GM19395 (cell line): ENCODE measurements around the gene SLC38A8.

Experiments
- ATAC-seq: cut with Tn5 transposase; IDR thresholded peaks from one replicate; pipeline ENCODE4 v1.9.1; 2021; ENCODE audit warnings: mild to moderate bottlenecking, moderate library complexity; ENCODE audit not compliant: unreplicated experiment

Gene SLC38A8

DNA sequence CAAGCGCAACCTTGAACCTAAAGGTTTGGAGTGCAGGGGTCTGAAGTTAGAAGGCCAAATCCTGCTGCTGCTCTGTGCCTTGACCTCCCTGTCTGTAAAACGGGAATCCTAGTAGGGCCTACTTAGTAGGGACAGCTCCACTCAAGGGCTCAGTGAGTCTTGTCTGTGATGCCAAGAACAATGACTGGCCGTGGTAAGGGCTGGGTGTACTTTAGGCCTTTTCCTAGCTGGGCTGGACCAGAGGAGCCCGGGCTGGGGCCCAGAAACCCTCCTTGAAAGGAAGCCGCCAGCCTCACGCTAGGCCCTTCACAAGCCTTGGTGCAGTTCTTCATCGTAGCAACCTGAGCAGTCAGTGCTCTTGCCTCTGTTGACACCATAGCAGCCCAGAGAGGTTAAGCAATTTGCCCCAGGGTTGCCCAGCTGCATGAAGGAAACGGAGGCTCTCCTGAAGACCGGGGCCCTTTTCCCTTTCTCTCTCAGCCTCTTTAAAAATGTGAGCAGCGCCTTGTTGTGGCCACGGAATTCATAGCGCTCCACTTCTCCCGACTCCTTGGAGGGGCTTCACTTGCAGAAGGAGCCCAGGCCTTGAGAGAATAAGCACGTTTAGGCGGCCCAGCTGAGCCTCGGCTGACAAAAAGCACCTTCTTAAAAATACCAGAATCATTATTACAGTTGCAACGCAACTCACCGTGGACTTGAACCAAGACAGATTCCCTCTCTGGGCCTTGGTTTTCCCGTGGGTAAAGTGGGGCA lies 70.2 kb downstream of the SLC38A8 start:
- no peak for ATAC-seq

DNA sequence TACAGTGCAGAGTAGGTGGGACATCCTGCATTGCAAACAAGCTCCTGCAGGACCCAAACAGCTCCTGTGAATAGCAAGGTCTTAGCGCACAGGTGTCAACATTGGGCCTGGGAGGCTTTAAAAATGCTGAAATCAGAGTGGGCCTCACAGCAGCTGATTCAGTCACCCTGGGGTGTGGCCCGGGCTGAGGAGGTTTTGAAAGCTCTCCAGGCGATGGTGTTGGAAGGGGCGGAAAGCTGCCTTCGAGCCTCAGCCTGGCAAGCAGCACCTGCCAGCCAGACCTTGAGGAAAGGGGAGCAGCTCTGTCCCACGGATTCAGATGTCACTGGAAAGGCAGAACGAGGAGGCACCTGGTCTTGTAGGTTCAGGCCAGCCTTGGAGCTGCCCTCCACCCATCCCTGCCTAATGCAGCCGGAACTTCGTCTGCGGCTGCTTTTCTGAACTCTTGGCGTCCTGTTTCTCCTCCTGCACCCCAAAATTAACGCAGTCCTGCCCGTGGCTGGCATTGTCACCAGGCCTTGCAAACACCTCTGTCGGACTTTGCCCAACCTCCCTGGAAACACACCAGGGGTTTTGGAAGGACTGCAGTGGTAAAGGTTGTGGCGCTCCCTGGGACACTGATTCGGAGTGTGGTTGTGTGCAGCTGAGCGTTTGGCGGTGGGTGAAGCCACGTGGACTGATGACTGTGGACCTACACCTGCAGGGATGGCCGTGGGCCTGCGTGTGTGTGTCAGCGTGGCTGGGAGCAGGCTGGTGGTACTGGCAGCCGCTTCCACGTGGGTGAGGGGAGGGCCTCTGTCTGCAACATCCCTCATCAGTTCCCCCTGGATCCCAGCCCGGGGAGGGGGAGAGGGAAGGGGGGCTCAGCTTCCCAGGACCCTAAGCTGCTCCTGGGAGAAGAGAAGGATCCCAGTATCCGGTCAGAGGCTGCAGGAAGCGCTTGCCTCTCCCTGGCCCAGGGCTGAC lies 71.1 kb downstream of the SLC38A8 start:
- ATAC-seq = no peak

DNA sequence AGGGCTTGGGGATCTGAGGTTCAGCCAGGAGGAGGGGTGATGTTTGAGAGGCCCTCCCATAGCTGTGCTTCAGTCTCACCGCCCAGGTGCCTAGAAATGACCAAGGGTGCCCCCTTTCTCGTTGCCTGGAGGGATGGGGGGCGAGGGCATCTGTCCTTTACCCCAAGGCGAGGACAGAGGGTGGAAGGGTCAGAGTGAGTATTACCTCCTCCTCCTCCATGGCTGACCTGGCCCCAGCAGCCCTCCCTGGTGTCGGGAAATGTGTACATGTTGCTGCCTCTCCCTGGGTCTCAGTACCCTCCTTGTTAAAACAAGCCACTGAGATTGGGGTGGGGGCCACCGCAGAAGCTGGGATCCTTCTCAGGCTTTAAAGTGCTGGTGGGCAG lies 72.2 kb downstream of the SLC38A8 start:
- ATAC-seq = no peak

DNA sequence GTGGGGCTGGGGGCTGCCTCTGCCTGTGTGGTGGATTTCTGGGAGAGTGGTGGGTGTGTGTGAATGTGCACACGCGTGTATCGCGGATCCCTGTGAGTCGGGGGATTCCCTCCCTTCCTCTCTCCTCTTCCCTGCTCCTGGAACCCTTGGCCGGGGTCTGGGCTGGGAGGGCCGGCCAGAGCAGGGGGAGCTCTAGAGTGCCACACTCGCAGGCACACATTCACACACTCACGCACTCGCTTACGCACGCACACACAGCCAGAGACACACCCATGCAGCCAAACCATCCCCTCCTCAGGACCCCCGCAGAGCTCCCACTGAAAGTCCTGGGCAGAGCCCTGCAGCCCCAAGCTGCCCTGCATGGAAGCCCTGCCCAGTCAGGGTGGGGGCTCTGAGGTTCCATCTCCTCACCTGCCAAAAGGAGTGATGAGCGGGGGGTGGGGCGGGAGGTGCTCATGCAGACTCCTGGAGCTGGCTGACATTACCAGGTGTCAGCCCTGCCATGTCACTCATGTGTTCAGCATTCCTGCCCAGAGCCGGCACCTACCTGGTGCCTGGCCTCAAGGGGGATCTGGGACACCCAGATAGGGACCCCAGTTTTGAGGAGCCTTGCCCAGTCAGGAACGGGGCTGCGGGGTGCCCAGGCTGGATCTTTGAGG lies 72.7 kb downstream of the SLC38A8 start:
- no peak for ATAC-seq

DNA sequence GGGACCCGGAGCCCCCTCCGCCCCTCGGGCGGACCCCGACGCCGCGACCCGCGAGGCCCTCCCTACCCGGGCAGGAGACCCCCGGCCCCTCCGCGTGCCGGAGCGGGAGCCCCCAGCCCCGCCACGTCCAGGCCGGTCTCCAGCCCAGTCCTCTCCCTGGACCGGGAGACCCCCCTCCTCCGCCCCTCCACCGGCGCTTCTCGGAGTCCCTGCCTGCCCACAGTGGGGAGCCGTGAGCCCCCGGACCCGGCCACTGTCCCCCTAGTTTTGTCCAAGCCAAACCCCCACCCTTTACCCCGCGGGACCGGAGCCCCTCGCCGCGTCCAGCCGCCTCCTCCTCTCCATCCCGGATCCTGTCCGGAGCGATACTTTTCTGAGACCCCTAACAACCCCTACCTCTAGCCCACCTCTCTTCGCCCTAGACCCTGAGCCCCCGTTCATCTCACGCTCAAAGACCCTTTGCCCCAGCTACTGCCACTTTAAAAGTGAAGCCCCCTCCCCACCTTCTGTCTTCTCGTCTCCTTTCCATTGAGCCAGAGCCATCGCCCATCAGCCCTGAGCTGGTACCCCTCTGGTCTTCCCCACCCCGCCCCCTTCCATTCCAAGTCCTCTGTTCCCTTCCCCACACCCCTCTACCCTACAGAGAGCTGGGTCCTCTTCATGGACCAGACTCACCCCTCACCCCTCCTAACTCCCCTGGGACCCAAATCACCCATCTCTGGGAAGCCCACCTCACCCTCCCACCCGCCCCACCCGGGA lies 73.5 kb downstream of the SLC38A8 start:
- no peak for ATAC-seq

DNA sequence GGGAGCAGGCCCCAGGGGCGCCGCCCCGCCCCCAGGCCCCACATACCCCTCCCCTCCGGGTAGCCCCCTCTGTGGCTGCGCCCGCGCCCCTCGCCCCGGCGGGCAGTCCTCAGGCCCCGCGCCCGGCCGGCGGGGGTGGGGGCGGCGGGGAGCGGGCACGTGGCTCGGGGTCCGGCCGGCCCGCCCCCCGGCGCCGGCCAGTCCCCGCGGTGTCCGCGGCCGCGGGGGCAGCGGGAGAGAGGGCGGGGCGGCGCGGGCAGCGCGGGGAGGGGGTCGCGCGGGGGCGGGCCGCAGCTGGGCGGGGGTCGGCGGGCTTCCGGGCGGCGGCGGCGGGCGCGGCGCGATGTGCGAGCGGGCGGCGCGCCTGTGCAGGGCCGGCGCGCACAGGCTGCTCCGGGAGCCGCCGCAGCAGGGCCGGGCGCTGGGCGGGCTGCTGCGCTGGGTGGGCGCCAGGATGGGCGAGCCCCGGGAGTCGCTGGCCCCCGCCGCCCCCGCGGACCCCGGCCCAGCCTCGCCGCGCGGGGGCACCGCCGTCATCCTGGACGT lies 74.2 kb downstream of the SLC38A8 start:
- ATAC-seq = no peak

DNA sequence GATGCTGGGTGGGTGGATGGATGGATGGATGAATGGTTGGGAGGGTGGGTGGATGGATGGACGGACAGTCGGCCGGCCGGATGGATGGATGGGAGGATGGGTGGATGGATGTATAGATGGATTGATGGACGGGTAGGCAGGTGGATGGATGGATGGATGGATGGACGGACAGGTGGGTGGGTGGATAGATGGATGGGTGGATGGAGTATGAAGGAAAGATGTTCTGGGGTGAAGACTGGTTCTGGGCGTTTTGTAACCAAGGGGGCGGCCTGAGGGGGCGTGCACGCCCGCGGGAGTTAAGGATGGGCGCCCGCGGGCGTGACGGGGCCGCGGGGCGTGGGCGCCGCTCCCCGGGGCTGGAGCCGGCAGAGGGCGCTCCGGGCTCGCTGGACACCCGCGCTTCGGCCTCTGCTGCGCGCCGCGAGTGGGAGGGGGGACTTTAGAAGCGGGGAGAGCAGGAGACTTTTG lies 74.7 kb downstream of the SLC38A8 start, which contains the start of gene NECAB2:
TSS of gene NECAB2 (plus strand) at position 407 of the 468 bp plus-strand sequence. CDS start 405 bp downstream, outside the sequence.
- no peak for ATAC-seq

DNA sequence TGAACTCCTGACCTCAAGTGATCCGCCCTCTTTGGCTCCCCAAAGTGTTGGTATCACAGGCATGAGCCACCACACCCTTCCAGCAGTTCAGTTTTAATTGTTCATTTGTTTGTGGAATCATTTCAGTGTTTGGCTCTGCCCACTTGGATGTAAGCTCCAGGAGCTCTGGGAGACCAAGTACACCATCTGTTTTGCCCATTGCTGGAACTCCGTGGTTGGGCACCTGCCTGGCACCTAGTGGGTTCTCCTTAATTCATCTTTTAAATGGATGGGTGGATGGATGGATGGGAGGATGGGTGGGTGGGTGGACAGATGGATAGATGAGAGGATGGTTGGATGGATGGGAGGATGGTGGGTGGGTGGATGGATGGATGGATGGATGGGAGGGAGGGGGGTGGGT lies 75.5 kb downstream of the SLC38A8 start:
- no peak for ATAC-seq

DNA sequence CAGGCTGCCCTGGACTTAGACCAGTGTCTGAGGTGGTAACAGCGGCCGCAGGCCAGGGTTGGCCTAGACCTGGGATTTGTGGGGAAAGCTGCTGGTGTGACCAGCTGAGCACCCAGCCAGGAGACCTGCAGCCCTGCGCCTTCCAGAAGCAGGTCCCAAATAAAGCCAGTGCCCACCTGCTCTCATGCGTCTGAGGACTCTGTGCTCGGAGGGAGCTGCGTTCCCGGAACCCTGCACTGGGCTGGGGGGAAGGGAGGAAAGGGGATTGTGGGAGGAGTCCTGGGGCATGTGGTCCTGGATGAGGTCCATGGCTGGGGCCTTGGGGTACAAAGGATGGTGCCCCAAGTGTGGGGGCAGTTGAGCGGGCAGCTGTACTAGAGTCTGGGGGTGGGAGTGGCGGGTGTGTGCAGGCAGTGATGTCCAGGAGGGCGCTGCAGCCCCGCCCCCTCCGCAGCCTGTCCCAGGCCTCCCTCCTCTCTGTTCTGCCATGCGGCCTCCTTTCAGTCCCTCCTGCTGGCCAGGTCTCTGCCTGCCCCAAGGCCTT lies 76.4 kb downstream of the SLC38A8 start:
- no peak for ATAC-seq

DNA sequence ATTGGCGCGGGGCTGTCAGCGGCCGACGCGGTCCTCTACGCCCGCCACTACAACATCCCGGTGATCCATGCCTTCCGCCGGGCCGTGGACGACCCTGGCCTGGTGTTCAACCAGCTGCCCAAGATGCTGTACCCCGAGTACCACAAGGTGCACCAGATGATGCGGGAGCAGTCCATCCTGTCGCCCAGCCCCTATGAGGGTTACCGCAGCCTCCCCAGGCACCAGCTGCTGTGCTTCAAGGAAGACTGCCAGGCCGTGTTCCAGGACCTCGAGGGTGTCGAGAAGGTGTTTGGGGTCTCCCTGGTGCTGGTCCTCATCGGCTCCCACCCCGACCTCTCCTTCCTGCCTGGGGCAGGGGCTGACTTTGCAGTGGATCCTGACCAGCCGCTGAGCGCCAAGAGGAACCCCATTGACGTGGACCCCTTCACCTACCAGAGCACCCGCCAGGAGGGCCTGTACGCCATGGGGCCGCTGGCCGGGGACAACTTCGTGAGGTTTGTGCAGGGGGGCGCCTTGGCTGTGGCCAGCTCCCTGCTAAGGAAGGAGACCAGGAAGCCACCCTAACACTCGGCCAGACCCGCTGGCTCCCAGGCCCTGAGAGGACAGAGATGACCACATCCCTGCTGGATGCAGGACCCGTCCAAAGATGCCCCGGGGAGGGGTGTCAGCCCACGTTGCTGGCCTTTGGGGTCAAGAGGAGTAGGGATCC lies 77.0 kb downstream of the SLC38A8 start:
- no peak for ATAC-seq

DNA sequence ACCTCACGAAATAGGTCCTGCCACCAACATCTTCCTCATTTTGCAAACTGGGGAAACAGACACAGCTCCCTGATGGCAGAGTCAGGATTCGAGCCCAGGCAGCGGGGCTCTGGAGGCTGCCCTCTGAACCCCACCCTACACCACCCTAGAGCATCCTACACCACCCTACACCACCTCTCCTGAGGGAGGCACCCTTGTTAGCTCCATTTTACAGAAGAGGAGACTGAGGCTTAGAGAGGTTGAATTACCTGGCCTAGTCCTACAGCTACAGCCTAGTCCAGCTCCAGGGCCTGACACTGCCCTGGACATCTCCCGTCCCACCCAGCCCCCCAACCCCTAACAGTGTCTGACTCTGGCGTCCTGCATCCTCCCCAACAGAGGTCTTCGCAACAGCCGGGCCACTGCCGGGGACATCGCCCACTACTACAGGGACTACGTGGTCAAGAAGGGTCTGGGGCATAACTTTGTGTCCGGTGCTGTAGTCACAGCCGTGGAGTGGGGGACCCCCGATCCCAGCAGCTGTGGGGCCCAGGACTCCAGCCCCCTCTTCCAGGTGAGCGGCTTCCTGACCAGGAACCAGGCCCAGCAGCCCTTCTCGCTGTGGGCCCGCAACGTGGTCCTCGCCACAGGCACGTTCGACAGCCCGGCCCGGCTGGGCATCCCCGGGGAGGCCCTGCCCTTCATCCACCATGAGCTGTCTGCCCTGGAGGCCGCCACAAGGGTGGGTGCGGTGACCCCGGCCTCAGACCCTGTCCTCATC lies 77.7 kb downstream of the SLC38A8 start:
- ATAC-seq = no peak

DNA sequence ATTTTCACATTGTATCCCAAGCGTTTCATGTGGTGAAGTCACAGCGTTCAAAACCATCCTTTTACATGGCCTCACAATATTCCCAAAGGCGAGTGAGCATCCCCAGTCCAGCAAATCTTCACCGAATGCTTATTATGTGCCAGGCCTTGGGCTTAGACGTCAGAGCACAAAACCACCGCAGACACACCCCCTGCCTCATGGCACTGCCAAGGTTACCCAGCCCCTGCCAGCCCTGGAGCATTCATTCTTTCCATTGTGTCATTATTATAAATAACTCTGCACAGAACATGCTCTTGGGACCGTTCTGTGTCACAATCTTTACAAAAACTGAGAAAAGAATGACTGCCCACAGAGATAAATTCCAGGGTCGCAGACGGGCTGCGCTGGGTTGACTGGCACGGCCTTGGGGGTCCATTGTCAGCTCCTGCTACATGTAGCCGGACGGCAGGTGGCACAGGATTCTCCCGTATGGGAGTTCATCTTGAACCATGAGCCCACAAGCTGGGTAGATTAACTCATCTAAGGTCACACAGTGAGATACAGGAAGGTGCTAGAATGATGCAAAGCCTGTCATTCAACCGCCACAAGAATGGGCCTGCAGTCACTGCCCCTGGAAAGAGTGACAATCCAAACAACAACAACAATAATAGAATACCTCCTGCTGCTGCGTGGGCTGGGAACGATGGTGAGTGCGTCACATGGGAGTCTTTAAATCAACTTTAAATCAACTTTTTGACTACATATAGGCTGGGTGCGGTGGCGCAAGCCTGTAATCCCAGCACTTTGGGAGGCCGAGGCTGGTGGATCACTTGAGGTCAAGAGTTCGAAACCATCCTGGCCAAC lies 79.1 kb downstream of the SLC38A8 start:
- ATAC-seq = no peak

DNA sequence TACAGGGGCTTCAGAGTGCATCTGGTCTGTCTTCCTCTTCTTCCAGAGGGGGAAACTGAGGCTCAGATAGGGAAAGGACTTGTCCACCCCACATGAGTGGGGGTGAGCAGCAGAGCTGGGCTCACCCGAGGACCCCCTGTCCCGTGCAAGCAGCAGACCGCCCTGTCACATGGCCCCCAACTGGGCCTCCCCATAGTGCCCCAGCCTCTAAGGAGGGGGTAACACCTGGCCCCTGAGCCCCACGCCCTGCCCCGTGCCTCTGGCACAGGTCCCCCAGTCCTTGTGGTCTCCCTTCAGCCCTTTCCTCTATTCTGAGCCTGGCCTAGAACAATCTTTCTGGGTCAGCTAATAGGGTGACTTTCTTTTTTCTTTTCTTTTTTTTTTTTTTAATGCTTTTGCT lies 81.0 kb downstream of the SLC38A8 start:
- ATAC-seq = no peak

DNA sequence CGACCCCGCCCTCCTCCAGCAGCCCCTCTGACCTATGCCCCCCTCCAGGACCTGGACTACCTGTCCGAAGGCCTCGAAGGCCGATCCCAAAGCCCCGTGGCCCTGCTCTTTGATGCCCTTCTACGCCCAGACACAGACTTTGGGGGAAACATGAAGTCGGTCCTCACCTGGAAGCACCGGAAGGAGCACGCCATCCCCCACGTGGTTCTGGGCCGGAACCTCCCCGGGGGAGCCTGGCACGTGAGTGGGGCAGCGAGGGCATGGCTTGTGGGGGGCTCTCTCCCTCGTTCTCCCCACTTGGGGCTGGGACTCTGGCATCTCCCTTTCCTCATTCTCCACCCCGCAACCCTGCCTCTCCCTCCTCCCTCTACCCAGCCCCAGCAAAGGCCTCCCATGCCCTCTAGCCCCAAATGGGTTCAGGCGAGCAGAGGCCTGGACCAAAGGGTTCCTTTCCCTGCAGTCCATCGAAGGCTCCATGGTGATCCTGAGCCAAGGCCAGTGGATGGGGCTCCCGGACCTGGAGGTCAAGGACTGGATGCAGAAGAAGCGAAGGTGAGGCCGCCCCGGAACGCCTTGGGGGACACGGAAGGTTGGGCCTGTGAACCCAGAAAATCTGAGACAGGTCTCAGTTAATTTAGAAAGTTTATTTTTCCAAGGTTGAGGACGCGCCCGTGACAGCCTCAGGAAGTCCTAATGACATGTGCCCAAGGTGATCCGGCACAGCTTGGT lies 81.9 kb downstream of the SLC38A8 start:
- no peak for ATAC-seq
